Measurements from ENCODE around the gene MXRA7. TPM values are rescaled to one million over a fixed set of nuclear protein-coding genes. Genes with fewer than 3 reads are reported as not detected.

Gene MXRA7
- total RNA-seq, 2 experiments from 2014 or later: 11.4 to 12.1 TPM

DNA sequence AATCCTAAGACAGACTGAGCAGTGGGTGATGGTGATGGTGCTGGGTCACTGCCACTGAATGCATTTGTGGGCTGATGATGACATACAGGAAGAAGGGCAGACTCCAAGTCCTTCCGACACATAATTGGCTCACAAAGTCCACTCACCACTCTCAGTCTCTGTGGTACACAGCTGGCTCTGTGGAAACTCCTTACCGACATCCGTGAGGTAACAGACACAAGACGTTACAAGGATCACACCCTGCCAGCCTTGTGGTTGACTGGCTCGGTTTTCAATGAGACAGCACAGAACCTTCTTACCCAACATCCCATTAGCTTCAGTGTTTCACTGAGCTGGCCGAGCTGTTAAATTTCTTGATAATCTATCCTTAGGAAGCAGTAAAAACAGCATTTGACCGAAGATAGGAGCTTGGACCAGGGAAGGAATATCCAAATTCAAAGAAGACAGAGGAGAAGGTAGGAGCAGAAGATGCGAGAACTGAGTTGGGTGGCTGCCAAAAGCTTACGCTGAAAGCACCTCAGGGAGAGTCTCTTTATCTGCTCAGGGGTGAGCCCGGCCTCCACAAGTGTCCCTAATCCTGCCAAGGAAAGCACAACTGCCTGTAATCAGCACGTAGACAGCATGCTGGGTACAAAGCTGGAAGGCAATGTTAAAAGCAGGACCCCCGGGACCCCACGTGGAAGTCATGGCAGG, 5.5 kb upstream of the MXRA7 start:
- CTCF ChIA-PET: interaction anchor here (1.1 to 2.3 kb wide), 2 partner anchors 9 to 193 kb away, joined by 3 to 6 read pairs; no protein-coding TSS in a partner anchor
- H3K27me3 ChIP-seq (ENCODE audit: control insufficient read depth in 1 of 2, insufficient read depth in 2 of 2, low read length in 2 of 2): no peaks in the 10 kb centered on the region
- Mint-ChIP-seq H3K4me3 (peak overlapping the region; percentile 66), H3K36me3 (ENCODE audit: low read depth) (peaks cover 74% of the 10 kb centered on the region), H3K27me3 (no peaks in the 10 kb centered on the region), H3K9me3 (no peaks in the 10 kb centered on the region), H3K27ac (peak overlapping the region; percentile 96), H3K4me1 (ENCODE audit: low read depth) (peaks cover 43% of the 10 kb centered on the region)
- ATAC-seq (ENCODE audit: poor library complexity) (peak; percentile 76), DNase-seq (peak in 8 of 14 experiments; percentile 12 to 91 (median 55))
- peaks cover 69% of the 10 kb centered on the region for H3K36me3 ChIP-seq (ENCODE audit: insufficient read depth, low read length)
- POLR2A ChIA-PET: interaction anchor here (3.9 to 6.7 kb wide), 2 partner anchors 10 to 19 kb away, joined by 26 to 63 read pairs; partner anchors contain the start of genes JMJD6, METTL23, MFSD11 and SRSF2
- no peak for TF ChIP-seq CTCF (IDR thresholded peaks at IDR 0.05)
- no peak overlapping the region for H3K27ac ChIP-seq (ENCODE audit: low read depth in 1 of 2, low read length in 2 of 2)
- H3K9me3 ChIP-seq (ENCODE audit: control insufficient read depth in 1 of 2, insufficient read depth in 1 of 2, low read length in 2 of 2): no peaks in the 10 kb centered on the region
- no peak overlapping the region for H3K4me3 ChIP-seq (ENCODE audit: low read length)
- peaks cover 25% of the 10 kb centered on the region for H3K4me1 ChIP-seq (ENCODE audit: insufficient read depth, low read length)
- intact Hi-C loops (cut with DNase I, micrococcal nuclease): loop anchor here in 1 of 2 experiments (1.0 kb wide), 1 partner anchor 21 kb away; the partner anchor contains the start of gene SRSF2

- Histone ChIP-seq H3K27ac (ENCODE audit: low read depth in 1 of 2, low read length in 2 of 2) (no peak overlapping the region), H3K9me3 (ENCODE audit: control insufficient read depth in 1 of 2, insufficient read depth in 1 of 2, low read length in 2 of 2) (no peaks in the 10 kb centered on the region), H3K36me3 (ENCODE audit: insufficient read depth, low read length) (peaks cover 61% of the 10 kb centered on the region), H3K4me1 (ENCODE audit: insufficient read depth, low read length) (peaks cover 30% of the 10 kb centered on the region), H3K4me3 (ENCODE audit: low read length) (no peak overlapping the region), H3K27me3 (ENCODE audit: control insufficient read depth in 1 of 2, insufficient read depth in 2 of 2, low read length in 2 of 2) (no peaks in the 10 kb centered on the region)
- Mint-ChIP-seq H3K27me3 (no peaks in the 10 kb centered on the region), H3K4me1 (ENCODE audit: low read depth) (peaks cover 42% of the 10 kb centered on the region), H3K9me3 (no peaks in the 10 kb centered on the region), H3K36me3 (ENCODE audit: low read depth) (peaks cover 65% of the 10 kb centered on the region), H3K4me3 (no peak overlapping the region), H3K27ac (peak overlapping the region; percentile 96)
- POLR2A ChIA-PET: interaction anchor here (3.9 to 6.7 kb wide), 2 partner anchors 11 to 20 kb away, joined by 26 to 63 read pairs; partner anchors contain the start of genes JMJD6, METTL23, MFSD11 and SRSF2
- intact Hi-C loops (cut with DNase I, micrococcal nuclease): loop anchor here (1.0 to 2.0 kb wide), 4 partner anchors 157 to 193 kb away; no protein-coding TSS in a partner anchor
- no peak for TF ChIP-seq CTCF (IDR thresholded peaks at IDR 0.05)
- DNase-seq (no peak), ATAC-seq (ENCODE audit: poor library complexity) (no peak)
- CTCF ChIA-PET: interaction anchor here (1.0 to 3.1 kb wide), 6 partner anchors 11 to 193 kb away, joined by 3 to 34 read pairs (median 4); partner anchors contain the start of genes JMJD6, METTL23 and MFSD11
Measured at GRCh38 chr17:76715496-76715830, 4.7 kb upstream of the MXRA7 start.

DNA sequence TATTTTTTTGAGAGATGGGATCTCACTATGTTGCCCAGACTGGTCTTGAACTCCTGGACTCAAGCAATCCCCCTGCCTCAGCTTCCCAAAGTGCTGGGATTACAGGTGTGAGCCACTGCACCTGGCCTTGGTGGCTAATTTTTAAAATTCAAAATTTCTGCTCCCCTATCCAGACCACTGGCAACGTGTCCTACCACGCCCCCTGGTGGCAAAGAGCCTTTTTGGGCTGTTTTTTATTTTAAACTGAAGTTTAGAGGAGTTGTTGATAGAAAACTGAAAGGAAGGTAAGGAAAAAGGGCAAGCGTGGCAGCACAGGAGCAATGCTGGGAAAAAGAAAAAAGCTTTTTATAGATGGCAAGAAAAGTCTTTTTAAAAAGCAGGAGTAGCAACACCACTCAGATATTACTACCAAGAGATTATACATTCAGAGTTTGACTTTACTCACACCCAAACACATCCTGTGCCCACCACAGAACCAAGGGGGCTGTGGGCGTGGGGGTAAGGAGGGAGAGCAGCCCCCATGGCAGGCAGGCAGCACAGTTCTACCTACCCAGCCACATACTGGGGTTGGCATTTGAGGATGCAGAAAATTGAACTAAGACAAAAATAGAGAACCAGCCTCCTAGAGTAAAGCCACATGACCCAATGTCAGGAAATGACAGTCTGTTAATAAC, 4.2 kb upstream of the MXRA7 start:
- peaks cover 60% of the 10 kb centered on the region for H3K36me3 Mint-ChIP-seq (ENCODE audit: low read depth)
- Histone ChIP-seq H3K36me3 (ENCODE audit: insufficient read depth, low read length) (peaks cover 56% of the 10 kb centered on the region), H3K27me3 (ENCODE audit: control insufficient read depth in 1 of 2, insufficient read depth in 2 of 2, low read length in 2 of 2) (no peaks in the 10 kb centered on the region), H3K27ac (ENCODE audit: low read depth in 1 of 2, low read length in 2 of 2) (no peak overlapping the region), H3K9me3 (ENCODE audit: control insufficient read depth in 1 of 2, insufficient read depth in 1 of 2, low read length in 2 of 2) (no peaks in the 10 kb centered on the region), H3K4me1 (ENCODE audit: insufficient read depth, low read length) (peaks cover 33% of the 10 kb centered on the region), H3K4me3 (ENCODE audit: low read length) (no peak overlapping the region)
- TF ChIP-seq CTCF (IDR thresholded peaks at IDR 0.05): peak; percentile 88
- ChIA-PET CTCF (interaction anchor here (0.7 to 3.1 kb wide), 7 partner anchors 11 to 192 kb away, joined by 3 to 34 read pairs (median 3); partner anchors contain the start of genes JMJD6, METTL23 and MFSD11), POLR2A (interaction anchor here (6.7 kb wide), 1 partner anchor 21 kb away, joined by 63 read pairs; the partner anchor contains the start of genes MFSD11 and SRSF2)
- H3K9me3 Mint-ChIP-seq: no peaks in the 10 kb centered on the region
- peaks cover 42% of the 10 kb centered on the region for H3K4me1 Mint-ChIP-seq (ENCODE audit: low read depth)
- peak overlapping the region; percentile 96 for H3K27ac Mint-ChIP-seq
- no peak for ATAC-seq (ENCODE audit: poor library complexity)
- H3K27me3 Mint-ChIP-seq: no peaks in the 10 kb centered on the region
- intact Hi-C loops (cut with DNase I, micrococcal nuclease): loop anchor here (1.0 to 5.0 kb wide), 8 partner anchors 67 to 352 kb away; no protein-coding TSS in a partner anchor
- H3K4me3 Mint-ChIP-seq: peak overlapping the region; percentile 3
- peak; percentile 64 to 87 (median 79) for DNase-seq

Measured in CD4-positive, alpha-beta T cell (primary cell).